ENCODE results near the gene LRTM1. TPM values are rescaled to one million over a fixed set of nuclear protein-coding genes. Genes with fewer than 3 reads are reported as not detected.

LRTM1 gene
- total RNA-seq, 4 donors from 2014 or later: not detected

GRCh38 chr3:54897028-54897711, 30.7 kb downstream of the LRTM1 start:
- no peak for DNase-seq (ENCODE audit: extremely low spot score)
- intact Hi-C loops (cut with DNase I): no loop called here
- whole genome bisulfite sequencing: 60% methylated on average over 3 of the region's 3 CpGs
- Histone ChIP-seq H3K4me3 (no peak overlapping the region), H3K4me1 (peaks cover 13 to 37% (median 32%) of the 10 kb centered on the region in 4 donors), H3K36me3 (no peaks in the 10 kb centered on the region), H3K27me3 (no peaks in the 10 kb centered on the region), H3K27ac (replicated peaks in 1 of 4) (no peak overlapping the region), H3K9me3 (no peaks in the 10 kb centered on the region)
- no peak for TF ChIP-seq EP300 (IDR thresholded peaks at IDR 0.05)
- no peak for TF ChIP-seq POLR2AphosphoS5 (IDR thresholded peaks at IDR 0.05)
- TF ChIP-seq POLR2A (IDR thresholded peaks at IDR 0.05; ENCODE audit: low read depth): no peak
- no peak for TF ChIP-seq CTCF (IDR thresholded peaks at IDR 0.05)

GRCh38 chr3:54895613-54896012, 32.2 kb downstream of the LRTM1 start:
- TF ChIP-seq POLR2A (IDR thresholded peaks at IDR 0.05; ENCODE audit: low read depth): no peak
- no peak for TF ChIP-seq EP300 (IDR thresholded peaks at IDR 0.05)
- TF ChIP-seq POLR2AphosphoS5 (IDR thresholded peaks at IDR 0.05): no peak
- no peak for TF ChIP-seq CTCF (IDR thresholded peaks at IDR 0.05)
- DNase-seq (ENCODE audit: extremely low spot score): no peak

GRCh38 chr3:54892168-54892567, 35.7 kb downstream of the LRTM1 start:
- Histone ChIP-seq H3K36me3 (no peaks in the 10 kb centered on the region), H3K4me1 (peaks cover 14 to 65% (median 56%) of the 10 kb centered on the region in 4 donors), H3K27ac (replicated peaks in 1 of 4) (peak overlapping the region; percentile 84 to 90 (median 88)), H3K9me3 (no peaks in the 10 kb centered on the region), H3K27me3 (no peaks in the 10 kb centered on the region), H3K4me3 (no peak overlapping the region)
- 62% methylated on average over 2 of the region's 2 CpGs for WGBS
- intact Hi-C loops (cut with DNase I): no loop called here
- no peak for DNase-seq (ENCODE audit: extremely low spot score)
- TF ChIP-seq CTCF (IDR thresholded peaks at IDR 0.05): no peak
- no peak for TF ChIP-seq POLR2AphosphoS5 (IDR thresholded peaks at IDR 0.05)
- no peak for TF ChIP-seq POLR2A (IDR thresholded peaks at IDR 0.05; ENCODE audit: low read depth)
- TF ChIP-seq EP300 (IDR thresholded peaks at IDR 0.05): no peak

More at GRCh38 chr3:54895613-54896012, 32.2 kb downstream of the LRTM1 start:
- H3K27ac ChIP-seq (replicated peaks in 1 of 4): no peak overlapping the region
- intact Hi-C loops (cut with DNase I): no loop called here
- H3K4me3 ChIP-seq: no peak overlapping the region
- peaks cover 14 to 37% (median 31%) of the 10 kb centered on the region in 4 donors for H3K4me1 ChIP-seq
- WGBS: 93% methylated on average over 4 of the region's 4 CpGs
- H3K27me3 ChIP-seq: no peaks in the 10 kb centered on the region
- H3K36me3 ChIP-seq: no peaks in the 10 kb centered on the region
- H3K9me3 ChIP-seq: no peaks in the 10 kb centered on the region

- WGBS: 14% methylated on average over 5 of the region's 5 CpGs
- no peaks in the 10 kb centered on the region for H3K9me3 ChIP-seq
- peak; percentile 28 for TF ChIP-seq EP300 (IDR thresholded peaks at IDR 0.05)
- no peak for TF ChIP-seq POLR2A (IDR thresholded peaks at IDR 0.05; ENCODE audit: low read depth)
- peak; percentile 89 to 92 for TF ChIP-seq POLR2AphosphoS5 (IDR thresholded peaks at IDR 0.05)
- TF ChIP-seq CTCF (IDR thresholded peaks at IDR 0.05): peak; percentile 43 to 67 (median 52)
- H3K36me3 ChIP-seq: no peaks in the 10 kb centered on the region
- intact Hi-C loops (cut with DNase I): no loop called here
- H3K4me3 ChIP-seq: no peak overlapping the region
- H3K4me1 ChIP-seq: peaks cover 14 to 65% (median 56%) of the 10 kb centered on the region in 4 donors
- H3K27me3 ChIP-seq: no peaks in the 10 kb centered on the region
- DNase-seq (ENCODE audit: extremely low spot score): peak; percentile 96
- H3K27ac ChIP-seq (replicated peaks in 1 of 4): peak overlapping the region; percentile 84 to 90 (median 88)
Observed at GRCh38 chr3:54891540-54891897, 36.3 kb downstream of the LRTM1 start.

All from esophagus muscularis mucosa (tissue), 4 donors.